Loucy (cell line): Measurements from ENCODE around the gene SLC24A1.

Experiments
- EZH2phosphoT487 ChIP-seq: fragments of 200-600 bp; IDR thresholded peaks from 2 replicates; pipeline ENCODE4 v1.6.1; 2018; ENCODE audit warnings: antibody characterized with exemption, mild to moderate bottlenecking, moderate library complexity, borderline replicate concordance
- TF ChIP-seq, protein P1 (sequence below): fragments of 200-600 bp; sonication (generic); conservative IDR thresholded peaks from 2 replicates; pipeline ENCODE4 v1.5.1; 2014; ENCODE audit warnings: mild to moderate bottlenecking, antibody characterized with exemption, low read length

DNA sequence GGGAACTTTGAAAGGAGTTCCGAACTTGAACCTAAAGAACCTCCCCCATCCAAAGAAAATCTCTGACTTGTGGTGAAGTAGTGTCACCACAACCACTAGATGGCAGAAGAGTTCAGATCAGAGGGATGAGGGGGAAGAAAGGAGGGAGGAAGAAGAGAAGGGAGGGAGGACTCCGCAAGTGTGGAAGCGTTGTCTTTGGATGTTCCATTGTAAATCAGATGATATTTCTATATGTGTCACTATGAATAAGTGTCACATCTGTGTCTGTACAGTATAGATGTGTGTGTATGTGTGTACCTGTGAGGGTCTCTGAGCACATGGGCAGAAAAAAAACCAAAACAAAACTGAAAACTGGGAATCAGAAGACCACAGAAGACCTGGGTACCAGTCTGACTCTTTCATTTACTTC, 16.9 kb downstream of the SLC24A1 start:
- TF ChIP-seq, protein P1, sequence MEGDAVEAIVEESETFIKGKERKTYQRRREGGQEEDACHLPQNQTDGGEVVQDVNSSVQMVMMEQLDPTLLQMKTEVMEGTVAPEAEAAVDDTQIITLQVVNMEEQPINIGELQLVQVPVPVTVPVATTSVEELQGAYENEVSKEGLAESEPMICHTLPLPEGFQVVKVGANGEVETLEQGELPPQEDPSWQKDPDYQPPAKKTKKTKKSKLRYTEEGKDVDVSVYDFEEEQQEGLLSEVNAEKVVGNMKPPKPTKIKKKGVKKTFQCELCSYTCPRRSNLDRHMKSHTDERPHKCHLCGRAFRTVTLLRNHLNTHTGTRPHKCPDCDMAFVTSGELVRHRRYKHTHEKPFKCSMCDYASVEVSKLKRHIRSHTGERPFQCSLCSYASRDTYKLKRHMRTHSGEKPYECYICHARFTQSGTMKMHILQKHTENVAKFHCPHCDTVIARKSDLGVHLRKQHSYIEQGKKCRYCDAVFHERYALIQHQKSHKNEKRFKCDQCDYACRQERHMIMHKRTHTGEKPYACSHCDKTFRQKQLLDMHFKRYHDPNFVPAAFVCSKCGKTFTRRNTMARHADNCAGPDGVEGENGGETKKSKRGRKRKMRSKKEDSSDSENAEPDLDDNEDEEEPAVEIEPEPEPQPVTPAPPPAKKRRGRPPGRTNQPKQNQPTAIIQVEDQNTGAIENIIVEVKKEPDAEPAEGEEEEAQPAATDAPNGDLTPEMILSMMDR = peak; percentile 94
- TF ChIP-seq EZH2phosphoT487 = no peak
